ENCODE data around the gene CMC2. TPM values are rescaled to one million over a fixed set of nuclear protein-coding genes. Genes with fewer than 3 reads are reported as not detected.

Gene CMC2
- total RNA-seq, 1 donor from 2014 or later = 133 TPM

DNA sequence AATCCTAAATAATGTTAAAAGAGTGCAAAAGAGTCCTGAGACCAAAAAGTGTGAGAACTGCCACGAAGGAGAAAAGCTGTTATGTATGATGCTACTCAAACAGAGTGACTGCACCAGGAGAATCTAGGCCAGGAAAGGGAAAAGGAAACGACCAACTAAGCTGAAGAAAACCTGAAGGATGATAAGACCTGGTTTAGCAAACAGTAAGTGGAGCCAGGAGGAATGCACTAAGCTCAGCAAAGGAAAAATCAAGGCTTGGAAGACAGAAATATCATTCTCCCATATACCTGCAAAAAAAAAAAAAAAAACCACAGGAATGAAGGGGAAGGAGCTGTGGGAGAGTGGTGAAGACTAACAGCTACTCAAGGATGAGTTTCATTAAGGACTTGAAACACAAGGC lies 21.1 kb downstream of the CMC2 start:
- DNase-seq (no peak), ATAC-seq (ENCODE audit: poor library complexity) (no peak)
- intact Hi-C loops (cut with DNase I) = no loop called here

DNA sequence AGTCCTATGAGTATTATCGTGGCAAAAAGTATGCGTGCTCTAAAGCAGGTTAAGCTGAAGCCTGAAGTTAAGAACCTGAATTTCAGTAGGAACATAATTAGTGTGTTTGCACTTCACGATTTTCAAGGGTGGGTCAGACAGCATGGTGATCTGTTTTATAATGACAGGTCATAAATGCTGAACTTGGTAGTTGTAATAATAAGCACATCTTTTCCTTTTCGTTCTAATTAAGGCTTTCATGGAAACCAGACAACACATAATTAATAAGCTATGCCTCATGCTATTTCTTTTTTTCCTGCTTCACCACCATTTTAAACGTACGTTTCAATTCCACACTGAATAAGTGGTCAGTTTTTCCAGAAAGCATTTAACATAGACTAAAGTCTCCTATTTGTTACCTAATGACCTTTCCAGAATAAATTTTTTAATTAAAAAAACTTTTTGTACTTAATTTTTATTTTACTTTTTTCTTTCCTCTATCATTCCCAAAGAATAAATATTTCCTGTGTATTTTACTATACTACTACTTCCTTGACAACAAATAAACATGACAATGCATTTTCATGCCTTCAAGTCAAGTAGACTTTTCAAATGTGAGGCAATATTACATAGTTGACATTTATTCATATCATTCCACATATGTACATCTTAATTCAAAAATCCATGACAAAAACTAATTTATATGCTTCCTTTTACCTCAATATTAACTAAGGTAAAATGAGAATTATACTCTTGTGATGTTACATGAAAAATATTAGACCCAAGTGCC lies 22.4 kb downstream of the CMC2 start:
- intact Hi-C loops (cut with DNase I) = no loop called here
- ATAC-seq (ENCODE audit: poor library complexity) (no peak), DNase-seq (no peak)

DNA sequence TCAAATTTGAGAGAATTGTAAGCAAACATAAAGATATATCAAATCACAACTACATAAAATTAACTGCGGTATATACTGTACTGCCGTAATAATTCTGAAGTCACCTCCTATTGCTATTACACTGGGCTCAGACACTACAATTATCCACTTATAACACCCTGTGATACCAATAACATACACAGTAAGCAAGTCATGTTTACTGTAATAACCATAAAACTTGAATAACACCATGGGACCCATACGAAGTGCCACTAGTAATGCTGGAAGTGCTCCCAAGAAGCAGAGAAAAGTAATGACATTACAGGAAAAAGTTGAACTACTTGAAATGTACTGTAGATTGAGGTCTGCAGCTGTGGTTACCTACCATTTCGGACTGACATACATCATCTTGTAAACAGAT lies 24.0 kb downstream of the CMC2 start:
- intact Hi-C loops (cut with DNase I) = no loop called here
- no peak for ATAC-seq (ENCODE audit: poor library complexity)
- no peak for DNase-seq

DNA sequence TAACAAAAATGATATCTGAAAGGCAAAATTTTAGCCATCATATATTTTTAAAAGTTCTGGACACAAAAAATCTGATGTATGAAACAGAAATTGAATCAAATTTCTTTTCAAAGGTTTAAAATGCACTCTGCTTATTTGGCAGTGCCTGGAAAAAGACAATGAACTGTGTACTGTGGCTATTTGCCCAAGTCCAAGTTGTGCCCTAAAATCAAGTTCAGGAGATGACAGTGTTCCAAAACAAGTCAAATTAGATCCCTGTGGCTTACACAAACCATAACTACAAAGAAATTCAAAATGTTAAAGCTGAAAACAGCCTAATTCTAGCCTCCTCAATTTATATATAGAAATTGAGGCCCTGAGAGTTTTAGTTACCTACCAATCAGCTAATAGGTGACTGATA lies 25.6 kb downstream of the CMC2 start:
- intact Hi-C loops (cut with DNase I) = no loop called here
- DNase-seq (no peak), ATAC-seq (ENCODE audit: poor library complexity) (no peak)

DNA sequence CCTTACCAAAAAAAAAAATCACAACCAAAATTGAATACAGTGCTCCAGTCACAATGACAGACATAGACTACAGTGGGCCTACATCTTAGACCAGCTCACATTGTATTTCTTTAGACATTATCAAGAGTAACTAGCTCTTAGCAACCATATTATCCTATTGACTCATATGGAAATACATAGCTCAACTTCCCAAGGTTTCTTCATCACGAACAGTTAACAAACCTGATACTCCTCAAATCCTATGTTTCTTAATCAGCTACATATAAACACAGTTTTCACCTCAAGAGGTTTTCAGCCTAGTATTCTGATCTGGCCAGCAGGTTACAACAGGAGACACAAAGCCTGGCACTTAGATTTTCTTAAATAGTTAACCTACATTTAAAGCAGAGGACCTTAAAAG lies 29.7 kb downstream of the CMC2 start:
- intact Hi-C loops (cut with DNase I) = no loop called here
- DNase-seq (no peak), ATAC-seq (ENCODE audit: poor library complexity) (no peak)

DNA sequence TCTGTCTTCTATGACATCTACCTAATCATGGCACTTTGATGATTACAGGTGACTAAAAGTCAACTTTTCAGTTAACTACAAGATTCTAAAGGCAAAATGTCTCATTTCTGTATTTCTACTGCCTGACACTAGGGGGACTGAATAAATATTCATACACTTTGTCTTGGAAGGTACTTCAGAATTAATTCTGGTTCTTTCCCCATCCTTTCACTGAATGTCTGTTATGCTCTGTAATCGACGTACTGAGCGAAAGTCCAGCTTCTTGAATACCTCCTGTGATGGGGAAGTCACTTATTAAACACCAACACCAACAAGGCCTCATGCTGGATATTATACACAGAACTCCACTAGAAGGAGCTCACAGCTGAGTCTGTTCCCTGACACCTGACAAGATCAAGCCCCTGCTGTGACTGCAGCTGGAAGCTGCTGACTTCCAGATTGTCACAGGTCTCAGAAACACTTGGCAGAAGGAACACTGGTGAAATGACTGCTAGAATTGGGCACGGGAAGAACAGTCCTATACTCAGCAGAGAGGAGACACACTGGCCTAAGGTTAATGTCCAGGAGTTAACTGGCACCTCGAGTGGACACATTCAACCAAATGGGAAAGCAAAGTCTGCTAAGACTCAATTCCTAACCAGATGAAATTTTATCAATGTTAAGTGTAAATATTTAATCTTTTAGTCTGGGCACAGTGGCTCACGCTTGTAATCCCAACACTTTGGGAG lies 31.9 kb downstream of the CMC2 start:
- peak; percentile 87 for ATAC-seq (ENCODE audit: poor library complexity)
- no peak for DNase-seq
- intact Hi-C loops (cut with DNase I) = no loop called here

DNA sequence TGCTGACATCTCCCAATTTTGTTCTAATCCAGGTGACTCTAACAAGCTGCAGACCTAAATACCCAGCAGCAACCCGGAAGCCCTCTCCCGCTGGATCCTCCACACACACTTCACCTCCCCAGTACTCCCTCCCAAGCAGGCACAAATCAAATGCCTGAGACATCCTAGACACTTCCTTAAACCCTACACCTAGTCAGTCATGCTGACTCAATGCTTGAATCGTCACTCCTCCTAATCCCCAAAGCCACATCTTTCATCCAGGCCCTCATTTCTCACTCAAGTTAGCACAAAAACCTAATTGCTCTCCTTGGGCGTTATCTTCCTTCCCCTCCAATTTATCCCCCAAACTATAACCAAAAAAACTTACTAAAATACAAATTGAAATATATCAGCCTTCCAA lies 32.7 kb downstream of the CMC2 start:
- intact Hi-C loops (cut with DNase I) = no loop called here
- DNase-seq (no peak), ATAC-seq (ENCODE audit: poor library complexity) (no peak)

DNA sequence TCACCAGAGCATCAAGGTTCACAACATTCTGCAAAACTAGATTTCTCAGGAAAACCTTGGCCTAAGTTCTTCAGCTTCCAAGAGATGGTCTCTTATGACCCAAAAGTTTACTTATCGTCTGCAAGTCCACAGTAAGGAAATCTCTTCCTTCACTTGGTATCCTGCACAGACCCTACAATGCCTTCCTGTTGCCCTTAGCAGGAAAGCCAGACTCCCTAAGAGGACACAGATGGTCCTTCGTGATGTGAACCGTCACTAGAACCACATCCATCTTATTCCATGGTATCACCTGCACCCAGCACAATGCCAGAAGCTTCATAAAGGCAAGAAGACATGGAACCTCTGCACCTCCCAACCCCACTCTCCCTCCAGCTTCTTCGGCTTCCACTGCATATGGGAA lies 34.1 kb downstream of the CMC2 start:
- no peak for DNase-seq
- intact Hi-C loops (cut with DNase I) = no loop called here
- ATAC-seq (ENCODE audit: poor library complexity) = no peak

DNA sequence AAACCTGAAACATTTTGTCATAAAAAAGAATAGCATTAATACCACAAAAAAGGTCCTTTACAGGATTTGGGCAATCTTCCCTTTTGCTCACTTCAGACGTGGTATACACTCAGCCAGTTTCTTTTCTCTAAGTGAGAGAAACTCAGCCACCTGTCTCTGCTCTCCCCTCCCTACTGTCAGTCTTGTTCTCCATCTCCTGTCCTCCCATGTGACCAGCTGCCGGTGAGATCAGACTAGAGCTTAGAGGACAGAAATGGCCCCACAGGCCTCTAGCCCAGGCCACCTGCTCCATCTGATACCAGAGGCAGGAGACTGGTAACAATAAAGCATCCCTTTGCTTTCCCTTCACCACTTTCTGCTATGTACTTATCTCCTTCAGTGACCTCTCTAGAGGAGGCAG lies 34.9 kb downstream of the CMC2 start:
- no peak for ATAC-seq (ENCODE audit: poor library complexity)
- intact Hi-C loops (cut with DNase I) = no loop called here
- DNase-seq = no peak

DNA sequence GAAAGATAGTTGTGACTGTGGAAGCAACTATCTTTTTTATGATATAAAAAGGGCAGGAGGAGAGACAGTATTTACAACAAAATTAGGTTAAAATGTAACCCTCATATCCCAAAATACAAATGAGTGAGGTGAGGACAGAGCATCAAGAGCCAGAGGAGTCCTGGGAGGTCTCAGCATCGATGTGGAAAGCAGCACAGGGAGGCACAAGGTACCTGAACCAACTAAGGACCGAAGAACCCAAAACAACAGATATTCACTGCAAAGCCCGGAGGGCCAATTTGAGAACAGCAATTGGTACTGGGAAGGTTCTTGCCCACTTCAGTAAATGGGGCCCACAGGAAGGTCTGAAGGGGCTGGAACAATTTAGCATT lies 37.6 kb downstream of the CMC2 start:
- no peak for DNase-seq
- no peak for ATAC-seq (ENCODE audit: poor library complexity)
- intact Hi-C loops (cut with DNase I) = no loop called here

DNA sequence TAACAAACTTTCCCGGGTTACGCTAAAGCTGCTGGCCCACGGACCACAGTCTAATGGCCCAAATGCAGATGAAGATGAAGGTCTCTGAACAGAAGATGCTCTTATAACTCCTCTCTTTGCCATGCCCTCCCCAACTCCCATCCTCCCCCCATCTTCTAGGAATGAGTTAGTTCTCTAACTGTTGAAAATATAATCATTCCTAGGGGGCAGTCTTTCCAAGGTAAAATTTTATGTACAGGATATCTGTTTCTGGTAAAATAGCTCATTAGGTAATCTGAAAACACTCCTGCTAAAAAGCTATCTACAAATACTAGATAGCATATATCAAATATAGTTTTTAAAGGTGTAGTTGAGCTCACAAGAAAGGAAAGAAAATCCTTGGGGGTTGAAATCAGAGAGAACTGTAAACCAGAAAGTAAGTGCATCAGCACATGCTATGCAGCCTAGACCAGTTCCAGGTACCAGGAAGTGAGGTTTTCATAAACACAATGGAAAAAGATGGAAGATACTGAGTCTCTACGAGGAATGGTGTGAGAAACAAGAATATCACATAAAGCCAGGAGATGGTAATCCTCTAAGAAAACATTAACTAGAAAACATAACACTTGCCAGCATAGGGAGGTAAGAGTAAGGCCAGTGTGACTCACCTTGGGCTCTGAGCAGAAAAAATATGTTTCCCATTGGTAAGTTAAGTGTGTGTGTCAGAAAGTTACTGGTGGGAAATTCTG lies 38.1 kb downstream of the CMC2 start:
- ATAC-seq (ENCODE audit: poor library complexity) (no peak), DNase-seq (no peak)
- intact Hi-C loops (cut with DNase I) = no loop called here

DNA sequence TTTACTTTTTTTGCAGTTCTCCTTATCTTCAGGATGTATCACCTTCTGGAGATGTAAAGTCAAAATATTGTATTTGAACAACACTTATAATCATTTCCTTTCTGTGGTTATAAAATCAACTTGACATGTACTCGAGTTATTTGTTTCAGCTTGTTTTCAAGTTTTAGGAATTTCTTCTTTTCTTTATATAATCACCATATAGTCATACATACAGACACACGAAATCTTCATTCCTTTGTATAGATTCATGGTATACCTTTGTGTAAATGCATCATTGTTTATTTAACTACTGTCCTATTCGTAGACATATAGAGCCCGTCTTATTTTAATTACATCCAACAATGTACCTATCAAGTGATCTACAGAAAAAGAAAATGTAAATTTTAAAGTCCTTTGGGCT lies 40.1 kb downstream of the CMC2 start:
- DNase-seq (no peak), ATAC-seq (ENCODE audit: poor library complexity) (no peak)
- intact Hi-C loops (cut with DNase I) = no loop called here

DNA sequence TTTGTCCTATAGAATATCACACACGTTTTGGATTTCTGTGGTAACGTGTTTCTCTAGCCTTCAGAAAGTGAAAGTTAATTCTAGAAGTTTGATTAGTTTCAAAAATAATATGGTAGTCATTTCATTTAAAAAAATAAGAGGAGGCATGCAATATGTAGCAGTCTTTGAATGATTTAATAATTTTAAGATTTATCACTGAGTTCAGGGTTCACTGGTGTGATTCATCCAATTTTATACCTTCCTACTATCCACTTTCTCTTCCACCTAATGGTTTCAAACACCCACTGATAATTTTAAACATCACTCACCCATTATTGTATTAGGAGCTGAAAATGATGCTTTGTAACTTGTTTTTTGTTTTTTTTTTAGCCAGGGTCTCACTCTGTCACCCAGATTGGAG lies 42.3 kb downstream of the CMC2 start:
- DNase-seq (no peak), ATAC-seq (ENCODE audit: poor library complexity) (no peak)
- intact Hi-C loops (cut with DNase I) = no loop called here

DNA sequence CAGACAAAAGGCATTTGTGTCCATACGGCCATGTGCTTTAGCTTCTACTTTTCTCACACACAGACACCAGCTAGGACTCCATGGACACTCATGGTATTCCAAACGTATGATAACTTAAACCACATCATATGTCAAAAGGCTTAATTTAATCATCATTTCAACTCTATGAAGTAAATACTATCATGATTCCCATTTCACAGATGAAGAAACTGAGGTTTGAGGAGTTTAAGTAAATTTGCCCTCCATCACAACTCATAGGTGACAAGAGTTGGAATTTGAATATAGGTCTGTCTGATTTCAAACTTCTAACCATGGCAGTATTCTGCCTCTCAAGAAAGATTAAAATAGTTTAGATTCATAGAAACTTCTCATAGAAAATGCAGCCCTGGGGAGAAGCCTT lies 43.8 kb downstream of the CMC2 start:
- intact Hi-C loops (cut with DNase I) = no loop called here
- DNase-seq (no peak), ATAC-seq (ENCODE audit: poor library complexity) (no peak)

DNA sequence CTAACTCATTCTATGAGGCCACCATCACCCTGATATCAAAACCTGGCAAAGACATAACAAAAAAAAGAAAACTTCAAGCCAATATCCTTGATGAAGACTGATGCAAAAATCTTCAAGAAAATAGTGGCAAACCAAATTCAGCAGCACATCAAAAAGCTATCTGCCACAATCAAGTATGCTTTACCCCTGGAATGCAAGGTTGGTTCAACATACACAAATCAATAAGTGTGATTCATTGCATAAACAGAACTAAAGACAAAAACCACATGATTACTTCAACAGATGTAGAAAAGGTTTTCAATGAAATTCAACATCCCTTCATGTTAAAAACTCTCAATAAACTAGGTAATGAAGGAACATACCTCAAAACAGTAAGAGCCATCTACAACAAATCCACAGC lies 48.4 kb downstream of the CMC2 start:
- intact Hi-C loops (cut with DNase I) = no loop called here
- no peak for ATAC-seq (ENCODE audit: poor library complexity)
- DNase-seq = no peak

DNA sequence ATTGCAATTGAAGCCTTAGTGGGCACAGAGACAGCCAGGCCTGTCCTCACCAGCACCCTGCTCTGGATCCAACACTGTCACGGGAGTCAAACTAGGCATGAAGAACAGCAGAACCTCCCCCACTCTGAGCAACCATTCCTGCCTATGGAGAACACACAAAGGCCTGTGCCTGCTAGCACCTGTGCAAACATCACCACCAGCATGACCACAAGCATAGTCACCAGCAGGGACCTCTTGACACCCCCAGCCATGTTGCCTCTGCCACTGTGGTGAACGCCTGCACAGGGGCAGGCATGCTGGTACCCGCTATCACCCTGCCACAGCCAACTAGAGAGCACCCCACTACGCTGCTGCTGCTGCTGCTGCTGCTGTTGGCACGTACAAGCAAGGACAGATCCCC lies 51.7 kb downstream of the CMC2 start:
- ATAC-seq (ENCODE audit: poor library complexity) (no peak), DNase-seq (no peak)
- intact Hi-C loops (cut with DNase I) = no loop called here

DNA sequence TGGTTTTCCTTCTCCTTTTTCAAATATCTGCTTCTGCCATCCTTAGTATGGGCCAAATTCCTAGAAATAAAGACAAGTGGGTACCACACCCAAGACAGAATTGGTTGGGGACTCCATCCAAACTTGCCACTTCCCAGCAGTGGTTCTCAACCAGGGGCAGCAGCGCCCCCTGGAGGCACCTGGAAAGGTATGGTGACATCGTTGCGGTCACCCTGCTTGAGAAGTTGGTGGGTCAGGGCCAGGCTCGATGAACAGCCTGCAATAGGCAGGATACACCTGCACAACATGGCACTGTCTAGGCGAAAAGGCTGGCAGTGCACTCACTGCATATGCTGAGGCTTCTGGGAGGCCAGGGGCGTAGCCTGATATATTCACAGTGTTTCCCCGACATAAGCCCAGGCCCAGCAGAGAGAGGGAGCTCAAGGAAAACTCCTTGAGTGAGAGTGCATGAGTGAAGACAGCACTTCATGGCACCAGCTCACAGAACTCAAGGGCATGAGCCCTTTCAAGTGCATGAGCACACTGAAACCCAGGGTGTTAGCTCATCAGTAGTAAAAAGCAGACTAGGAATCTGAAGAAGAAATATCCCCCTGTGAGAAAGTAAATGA lies 57.7 kb downstream of the CMC2 start:
- ATAC-seq (ENCODE audit: poor library complexity) (peak; percentile 61), DNase-seq (peak; percentile 75)
- intact Hi-C loops (cut with DNase I) = no loop called here

DNA sequence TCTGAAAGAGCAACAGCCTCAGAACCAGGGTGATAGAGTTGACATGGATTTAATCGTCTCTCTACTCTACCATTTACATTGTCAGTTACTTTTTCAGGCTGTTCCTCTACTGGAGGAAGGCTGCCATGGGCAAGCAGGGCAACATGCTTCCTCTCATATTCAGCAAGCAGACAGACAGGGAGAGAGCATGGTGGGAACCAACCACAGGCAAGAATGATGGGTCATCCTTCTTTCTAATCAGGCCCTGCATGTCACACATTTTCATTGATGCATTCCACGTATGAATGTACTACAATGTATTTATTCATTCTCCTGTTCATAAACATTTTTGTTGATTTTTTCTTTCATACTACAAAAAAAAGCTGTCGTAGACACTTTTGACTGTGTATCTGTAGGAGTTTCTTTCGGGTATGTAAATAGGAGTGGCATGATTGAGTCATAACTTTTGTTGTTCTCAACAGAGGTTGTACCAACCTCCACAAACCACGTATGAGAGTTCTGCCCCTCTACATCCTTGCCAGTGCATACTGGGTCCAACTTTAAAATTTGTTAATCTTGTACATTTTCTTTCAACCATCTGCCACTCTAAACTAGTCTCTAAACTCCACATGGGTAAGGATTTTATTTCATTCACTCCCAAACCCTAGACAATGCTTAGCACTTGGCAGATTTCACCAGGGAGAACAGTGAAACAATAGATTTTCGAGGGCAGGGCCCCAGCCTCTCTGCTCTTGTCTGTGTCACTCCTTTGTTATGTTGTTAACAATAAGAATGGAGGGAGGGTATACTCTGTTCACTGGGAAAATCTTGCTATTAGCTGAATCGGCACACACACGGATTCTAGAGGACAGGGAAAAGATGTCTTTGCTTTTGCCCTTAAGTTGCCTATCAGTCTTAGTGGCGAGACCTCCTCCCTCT lies 58.7 kb downstream of the CMC2 start:
- no peak for DNase-seq
- intact Hi-C loops (cut with DNase I) = no loop called here
- no peak for ATAC-seq (ENCODE audit: poor library complexity)

DNA sequence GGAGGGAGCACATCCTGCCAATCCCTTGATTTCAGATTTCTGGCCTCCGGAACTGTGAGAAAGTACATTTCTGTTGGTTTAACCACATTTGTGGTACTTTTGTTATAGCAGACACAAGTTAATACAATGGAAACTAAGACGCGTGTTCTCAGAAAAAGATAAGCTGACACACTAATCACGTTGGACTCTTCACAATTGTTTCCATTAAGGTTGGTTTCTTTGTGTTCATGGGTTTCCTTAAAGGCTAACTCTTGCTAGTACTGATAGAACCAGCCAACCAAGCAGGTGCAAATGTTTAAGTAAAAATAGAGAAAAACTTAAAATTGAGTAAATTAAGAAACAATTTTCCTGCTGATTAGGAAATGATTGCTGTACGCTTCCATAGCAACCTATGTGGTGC lies 59.4 kb downstream of the CMC2 start:
- DNase-seq (no peak), ATAC-seq (ENCODE audit: poor library complexity) (no peak)
- intact Hi-C loops (cut with DNase I) = no loop called here

Measured in Right ventricle myocardium superior (tissue), 1 donor.